H9 (cell line): Measurements from ENCODE around the gene TIAM2. TPM values are rescaled to one million over a fixed set of nuclear protein-coding genes. Genes with fewer than 3 reads are reported as not detected.

Experiments used
- DNase-seq: peaks from one replicate; pipeline ENCODE4 v3.0.0-alpha.2; 2017
- H2AFZ ChIP-seq: one replicate; pipeline ENCODE4 v1.6.1; 2013; ENCODE audit warnings: mild to moderate bottlenecking, low read length, control low read depth, moderate library complexity
- H2AK5ac ChIP-seq: 2 replicates; pipeline ENCODE4 v1.6.1; 2013; ENCODE audit warnings: low read length, control low read depth, mixed read lengths; ENCODE audit not compliant: insufficient read length
- H2BK120ac ChIP-seq: one replicate; pipeline ENCODE4 v1.6.1; 2013; ENCODE audit warnings: low read depth, mild to moderate bottlenecking, low read length, control low read depth, inconsistent platforms; ENCODE audit not compliant: poor library complexity, severe bottlenecking
- H2BK12ac ChIP-seq: 2 replicates; pipeline ENCODE4 v1.6.1; 2013; ENCODE audit warnings: low read length, control low read depth, mixed read lengths, low read depth; ENCODE audit not compliant: insufficient read length
- H2BK15ac ChIP-seq: 2 replicates; pipeline ENCODE4 v1.6.1; 2013; ENCODE audit warnings: low read depth, low read length, control low read depth
- H2BK20ac ChIP-seq: one replicate; pipeline ENCODE4 v1.6.1; 2013; ENCODE audit warnings: low read depth, mild to moderate bottlenecking, low read length, control low read depth, inconsistent platforms; ENCODE audit not compliant: poor library complexity, severe bottlenecking
- H2BK5ac ChIP-seq: 2 replicates; pipeline ENCODE4 v1.6.1; 2013; ENCODE audit warnings: low read length, control low read depth, mixed read lengths; ENCODE audit not compliant: insufficient read length
- H3K14ac ChIP-seq: 2 replicates; pipeline ENCODE4 v1.6.1; 2013; ENCODE audit warnings: low read length, control low read depth; ENCODE audit not compliant: insufficient read depth
- H3K18ac ChIP-seq: 2 replicates; pipeline ENCODE4 v1.6.1; 2013; ENCODE audit warnings: low read depth, mild to moderate bottlenecking, mixed read lengths, low read length, control low read depth; ENCODE audit not compliant: insufficient read length
- H3K23ac ChIP-seq: 2 replicates; pipeline ENCODE4 v1.6.1; 2013; ENCODE audit warnings: low read length, control low read depth, mixed read lengths, low read depth; ENCODE audit not compliant: insufficient read length
- H3K23me2 ChIP-seq: 2 replicates; pipeline ENCODE4 v1.6.1; 2013; ENCODE audit warnings: low read depth, mild to moderate bottlenecking, mixed read lengths, low read length, control low read depth; ENCODE audit not compliant: insufficient read length, poor library complexity, severe bottlenecking
- H3K27ac ChIP-seq: 2 replicates; pipeline ENCODE4 v1.5.1; 2013; ENCODE audit warnings: low read length, control low read depth, mixed read lengths, low read depth; ENCODE audit not compliant: insufficient read length
- H3K27me3 ChIP-seq: 2 replicates; pipeline ENCODE4 v1.6.1; 2013; ENCODE audit warnings: low read length, control low read depth, inconsistent platforms; ENCODE audit not compliant: insufficient read depth
- H3K4ac ChIP-seq: 2 replicates; pipeline ENCODE4 v1.6.1; 2013; ENCODE audit warnings: low read depth, mild to moderate bottlenecking, control low read depth, inconsistent platforms, low read length, moderate library complexity
- H3K4me1 ChIP-seq: 2 replicates; pipeline ENCODE4 v1.6.1; 2013; ENCODE audit warnings: low read length, control low read depth, inconsistent platforms; ENCODE audit not compliant: insufficient read depth
- H3K4me2 ChIP-seq: 2 replicates; pipeline ENCODE4 v1.6.1; 2013; ENCODE audit warnings: low read length, control low read depth, mixed read lengths; ENCODE audit not compliant: insufficient read length, insufficient read depth
- H3K56ac ChIP-seq: 2 replicates; pipeline ENCODE4 v1.6.1; 2013; ENCODE audit warnings: low read depth, mild to moderate bottlenecking, mixed read lengths, low read length, control low read depth; ENCODE audit not compliant: insufficient read length
- H3K79me1 ChIP-seq: 2 replicates; pipeline ENCODE4 v1.6.1; 2013; ENCODE audit warnings: low read depth, mild to moderate bottlenecking, moderate library complexity, low read length, control low read depth, inconsistent platforms; ENCODE audit not compliant: insufficient read depth, poor library complexity, severe bottlenecking
- H3K79me2 ChIP-seq: 2 replicates; pipeline ENCODE4 v1.6.1; 2013; ENCODE audit warnings: low read length, control low read depth, inconsistent platforms; ENCODE audit not compliant: insufficient read depth
- H3K9ac ChIP-seq: 2 replicates; pipeline ENCODE4 v1.6.1; 2013; ENCODE audit warnings: low read length, control low read depth, mixed read lengths; ENCODE audit not compliant: insufficient read length; ENCODE audit errors: extremely low read depth
- H3K9me3 ChIP-seq: one replicate; pipeline ENCODE4 v1.6.1; 2013; ENCODE audit warnings: low read depth, low read length, inconsistent platforms; ENCODE audit not compliant: control insufficient read depth
- H3T11ph ChIP-seq: one replicate; pipeline ENCODE4 v1.6.1; 2013; ENCODE audit warnings: mild to moderate bottlenecking, low read length, control low read depth, inconsistent platforms
- H4K20me1 ChIP-seq: one replicate; pipeline ENCODE4 v1.6.1; 2013; ENCODE audit not compliant: control insufficient read depth, insufficient read length, insufficient read depth
- H4K5ac ChIP-seq: 2 replicates; pipeline ENCODE4 v1.6.1; 2013; ENCODE audit warnings: low read depth, mild to moderate bottlenecking, mixed read lengths, low read length, control low read depth; ENCODE audit not compliant: insufficient read length
- H4K8ac ChIP-seq: replicated peaks from 2 replicates; pipeline ENCODE4 v1.6.1; 2013; ENCODE audit warnings: low read length, control low read depth, mixed read lengths, low read depth; ENCODE audit not compliant: insufficient read length
- H4K91ac ChIP-seq: 2 replicates; pipeline ENCODE4 v1.6.1; 2013; ENCODE audit warnings: low read depth, mild to moderate bottlenecking, moderate library complexity, mixed read lengths, low read length, control low read depth; ENCODE audit not compliant: insufficient read length
- H3K27ac Mint-ChIP-seq, 3 experiments: 2 replicates in 2 of 3; 3 replicates in 1 of 3; pipeline ENCODE4 v1.8.0; 2020 to 2021; ENCODE audit warnings: mixed read lengths in 3 of 3, mild to moderate bottlenecking in 1 of 3, moderate library complexity in 1 of 3
- H3K27me3 Mint-ChIP-seq: 2 replicates; pipeline ENCODE4 v1.8.0; 2021; ENCODE audit warnings: low read depth, mild to moderate bottlenecking, moderate library complexity, mixed read lengths
- H3K36me3 Mint-ChIP-seq, 3 experiments: 2 replicates in 2 of 3; 3 replicates in 1 of 3; pipeline ENCODE4 v1.8.0; 2020 to 2021; ENCODE audit warnings: low read depth in 3 of 3, mixed read lengths in 3 of 3; ENCODE audit not compliant: insufficient read depth in 1 of 3
- H3K4me1 Mint-ChIP-seq, 2 experiments: 2 replicates each; pipeline ENCODE4 v1.8.0; 2020; ENCODE audit warnings: mixed read lengths in 2 of 2
- H3K4me3 Mint-ChIP-seq, 2 experiments: 2 replicates in 1 of 2; 3 replicates in 1 of 2; pipeline ENCODE4 v1.8.0; 2020 to 2021; ENCODE audit warnings: mild to moderate bottlenecking in 2 of 2, mixed read lengths in 2 of 2, moderate library complexity in 1 of 2
- H3K9me3 Mint-ChIP-seq, 2 experiments: 2 replicates in 1 of 2; 3 replicates in 1 of 2; pipeline ENCODE4 v1.8.0; 2020; ENCODE audit warnings: mild to moderate bottlenecking in 2 of 2, mixed read lengths in 2 of 2, moderate library complexity in 1 of 2
- WGBS: extraction: QIAGEN DNeasy Blood & Tissue Kit; methylation state at CpG from one replicate; pipeline ENCODE4 v1.1.7; 2013; ENCODE audit warnings: missing lambda C conversion rate, low lambda C conversion rate, mixed read lengths; ENCODE audit not compliant: insufficient read length; ENCODE audit errors: extremely low coverage; 5-methylcytosine and 5-hydroxymethylcytosine counted together
- total RNA-seq: library from RNA; stranded (reverse); gene quantifications from 2 replicates; pipeline ENCODE4 v1.2.1, GENCODE V29; 2021
- TF ChIP-seq, protein P1 (sequence below): fragments of 200-600 bp; sonication (generic); conservative IDR thresholded peaks from 3 replicates; pipeline ENCODE4 v1.8.0; 2021; ENCODE audit warnings: antibody characterized with exemption, mild to moderate bottlenecking

The TIAM2 gene
- total RNA-seq, 1 experiment from 2014 or later = 6.3 TPM

DNA sequence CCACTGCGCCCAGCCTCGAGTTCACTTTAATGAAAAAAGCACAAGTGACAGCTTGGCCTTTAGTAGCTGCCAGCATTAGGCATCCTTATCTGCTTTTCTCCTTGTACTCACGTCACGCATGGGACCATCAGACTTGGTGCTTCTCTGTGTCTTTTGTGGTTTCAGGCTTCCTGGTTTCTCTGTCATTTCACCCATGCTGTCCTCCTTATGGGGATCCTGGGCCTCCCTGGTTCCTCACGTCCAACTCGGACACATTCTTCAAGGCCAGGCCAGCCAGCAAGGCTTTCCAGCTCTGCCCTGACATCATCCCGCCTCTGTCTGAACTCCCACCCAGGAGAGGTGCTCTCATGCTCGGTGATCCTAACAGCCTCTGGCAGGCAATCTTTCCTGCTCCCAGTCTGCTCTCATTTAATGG, 83.2 kb downstream of the TIAM2 start:
- no peak overlapping the region for H3K4me2 ChIP-seq
- H4K20me1 ChIP-seq = no peaks in the 10 kb centered on the region
- no peak overlapping the region for H2AFZ ChIP-seq
- no peak overlapping the region for H3K27ac ChIP-seq
- no peak overlapping the region for H2BK120ac ChIP-seq
- H2BK5ac ChIP-seq = no peak overlapping the region
- TF ChIP-seq, protein P1, sequence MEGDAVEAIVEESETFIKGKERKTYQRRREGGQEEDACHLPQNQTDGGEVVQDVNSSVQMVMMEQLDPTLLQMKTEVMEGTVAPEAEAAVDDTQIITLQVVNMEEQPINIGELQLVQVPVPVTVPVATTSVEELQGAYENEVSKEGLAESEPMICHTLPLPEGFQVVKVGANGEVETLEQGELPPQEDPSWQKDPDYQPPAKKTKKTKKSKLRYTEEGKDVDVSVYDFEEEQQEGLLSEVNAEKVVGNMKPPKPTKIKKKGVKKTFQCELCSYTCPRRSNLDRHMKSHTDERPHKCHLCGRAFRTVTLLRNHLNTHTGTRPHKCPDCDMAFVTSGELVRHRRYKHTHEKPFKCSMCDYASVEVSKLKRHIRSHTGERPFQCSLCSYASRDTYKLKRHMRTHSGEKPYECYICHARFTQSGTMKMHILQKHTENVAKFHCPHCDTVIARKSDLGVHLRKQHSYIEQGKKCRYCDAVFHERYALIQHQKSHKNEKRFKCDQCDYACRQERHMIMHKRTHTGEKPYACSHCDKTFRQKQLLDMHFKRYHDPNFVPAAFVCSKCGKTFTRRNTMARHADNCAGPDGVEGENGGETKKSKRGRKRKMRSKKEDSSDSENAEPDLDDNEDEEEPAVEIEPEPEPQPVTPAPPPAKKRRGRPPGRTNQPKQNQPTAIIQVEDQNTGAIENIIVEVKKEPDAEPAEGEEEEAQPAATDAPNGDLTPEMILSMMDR = no peak
- no peaks in the 10 kb centered on the region for H3K9me3 ChIP-seq
- Mint-ChIP-seq H3K36me3 (no peaks in the 10 kb centered on the region), H3K9me3 (no peaks in the 10 kb centered on the region), H3K27ac (peak overlapping the region in 2 of 3 experiments; percentile 9 to 94; a peak in 5 of 7 replicates), H3K4me1 (peaks cover 18 to 25% of the 10 kb centered on the region in 2 experiments), H3K27me3 (no peaks in the 10 kb centered on the region), H3K4me3 (no peak overlapping the region)
- H4K8ac ChIP-seq = no peak overlapping the region
- H3K79me1 ChIP-seq = no peaks in the 10 kb centered on the region
- no peak overlapping the region for H4K5ac ChIP-seq
- H3K27me3 ChIP-seq = no peaks in the 10 kb centered on the region; the same call in 1 of the 2 replicates
- no peaks in the 10 kb centered on the region for H3K4me1 ChIP-seq
- H3K56ac ChIP-seq = no peak overlapping the region
- H3K9ac ChIP-seq = no peak overlapping the region
- WGBS = no CpG with 5 or more reads among the region's 8 CpGs
- no peak overlapping the region for H3K18ac ChIP-seq
- no peak for DNase-seq
- no peak overlapping the region for H2BK15ac ChIP-seq
- H2BK12ac ChIP-seq = no peak overlapping the region
- H3K23me2 ChIP-seq = no peaks in the 10 kb centered on the region
- H4K91ac ChIP-seq = no peak overlapping the region
- H3T11ph ChIP-seq = no peak overlapping the region
- H2AK5ac ChIP-seq = no peak overlapping the region
- H3K4ac ChIP-seq = no peak overlapping the region
- no peak overlapping the region for H2BK20ac ChIP-seq
- no peak overlapping the region; the same call in 1 of the 2 replicates for H3K14ac ChIP-seq
- no peak overlapping the region for H3K23ac ChIP-seq
- H3K79me2 ChIP-seq = no peaks in the 10 kb centered on the region
